Urinary bladder (tissue), 4 donors: ENCODE results near the gene OR1D2. TPM values are rescaled to one million over a fixed set of nuclear protein-coding genes. Genes with fewer than 3 reads are reported as not detected.
"Not testable (repeated sequence)": the region's sequence is repeated elsewhere in the genome, so short reads cannot be mapped to it uniquely, and the experiment has no call there.

ENCODE experiments used
- DNase-seq: peaks from one replicate; pipeline ENCODE4 v3.0.0-alpha.2; 2015; ENCODE audit errors: extremely low spot score
- H3K27ac ChIP-seq: one replicate; pipeline ENCODE4 v1.5.1; 2013; ENCODE audit warnings: low read depth, mild to moderate bottlenecking, moderate library complexity
- H3K36me3 ChIP-seq: one replicate; pipeline ENCODE4 v1.6.1; 2013; ENCODE audit warnings: mild to moderate bottlenecking, moderate library complexity; ENCODE audit not compliant: insufficient read depth
- H3K4me1 ChIP-seq: one replicate; pipeline ENCODE4 v1.6.1; 2013; ENCODE audit warnings: mild to moderate bottlenecking, moderate library complexity; ENCODE audit not compliant: insufficient read depth
- H3K4me3 ChIP-seq: one replicate; pipeline ENCODE4 v1.5.1; 2013; ENCODE audit warnings: low read depth, low read length
- WGBS: extraction: QIAGEN DNeasy Blood & Tissue Kit; methylation state at CpG from one replicate; pipeline ENCODE4 v1.1.7; 2013; 5-methylcytosine and 5-hydroxymethylcytosine counted together
- polyA plus RNA-seq: library from polyadenylated mRNA; stranded (reverse); fragments of 200-250 nt; gene quantifications from one replicate; pipeline ENCODE4 v1.2.3, GENCODE V29; 2013
- total RNA-seq: library from RNA; depleted of rRNA; stranded (reverse); fragments of >200 nt; gene quantifications from one replicate; pipeline ENCODE4 v1.2.3, GENCODE V29; 2014
- donor health status: healthy with polysubstance abuse.
- donor health status: healthy.

Gene OR1D2
- total RNA-seq (not detected), polyA plus RNA-seq (not detected)

GRCh38 chr17:3104322-3104721 lies at the start of gene OR1D2:
Gene OR1D2 (minus strand): TSS chr17:3104422. CDS start chr17:3092996, 11,426 bp downstream.
- no peak for DNase-seq
- no peaks in the 10 kb centered on the region for H3K4me1 ChIP-seq
- no peak within 1 kb of the TSS for H3K27ac ChIP-seq
- WGBS = 71% methylated on average over 3 of the region's 3 CpGs
- H3K36me3 ChIP-seq = no peaks in the 10 kb centered on the region
- no peak within 1 kb of the TSS for H3K4me3 ChIP-seq

- H3K4me3 ChIP-seq, H3K27ac ChIP-seq, H3K4me1 ChIP-seq, DNase-seq, H3K36me3 ChIP-seq: not testable (repeated sequence)
- 85% methylated on average over 3 of the region's 3 CpGs for WGBS
Measured at GRCh38 chr17:3137494-3137893, 33.3 kb upstream of the OR1D2 start.

GRCh38 chr17:3127451-3127850 lies 23.2 kb upstream of the OR1D2 start, which contains the start of gene OR1G1:
Gene OR1G1 (minus strand): TSS chr17:3127551. CDS start chr17:3127551, 0 bp downstream.
- Histone ChIP-seq H3K27ac (no peak within 1 kb of the TSS), H3K4me3 (no peak within 1 kb of the TSS), H3K4me1 (no peaks in the 10 kb centered on the region), H3K36me3 (no peaks in the 10 kb centered on the region)
- no peak for DNase-seq
- WGBS = 82% methylated on average over 2 of the region's 2 CpGs

GRCh38 chr17:3073850-3074249 lies 30.4 kb downstream of the OR1D2 start:
- not testable (repeated sequence) for DNase-seq, H3K4me1 ChIP-seq, H3K4me3 ChIP-seq, H3K27ac ChIP-seq, H3K36me3 ChIP-seq
- WGBS = 48% methylated on average over 4 of the region's 4 CpGs

- not testable (repeated sequence) for H3K27ac ChIP-seq, DNase-seq, H3K4me3 ChIP-seq, H3K4me1 ChIP-seq, H3K36me3 ChIP-seq
- no CpG with 5 or more reads among the region's 1 CpG for WGBS
Measured at GRCh38 chr17:3065192-3065591, 39.0 kb downstream of the OR1D2 start.

- H3K36me3 ChIP-seq, H3K4me3 ChIP-seq, H3K27ac ChIP-seq, H3K4me1 ChIP-seq, DNase-seq: not testable (repeated sequence)
- 79% methylated on average over 2 of the region's 2 CpGs for WGBS
Measured at GRCh38 chr17:3063507-3063906, 40.7 kb downstream of the OR1D2 start, which contains the start of gene OR1D5. Gene OR1D5 (minus strand): TSS chr17:3063607. CDS start chr17:3063607, 0 bp downstream.

- not testable (repeated sequence) for H3K27ac ChIP-seq, H3K4me1 ChIP-seq, DNase-seq, H3K4me3 ChIP-seq, H3K36me3 ChIP-seq
- WGBS = 81% methylated on average over 8 of the region's 8 CpGs
Measured at GRCh38 chr17:3062824-3063377, 41.3 kb downstream of the OR1D2 start.

GRCh38 chr17:3054868-3055267 lies 49.4 kb downstream of the OR1D2 start:
- H3K4me1 ChIP-seq, DNase-seq, H3K4me3 ChIP-seq, H3K36me3 ChIP-seq, H3K27ac ChIP-seq: not testable (repeated sequence)
- 92% methylated on average over 1 of the region's 2 CpGs for WGBS

- WGBS = 87% methylated on average over 8 of the region's 8 CpGs
- no peaks in the 10 kb centered on the region for H3K36me3 ChIP-seq
- H3K4me3 ChIP-seq = no peak overlapping the region
- DNase-seq = no peak
- H3K4me1 ChIP-seq = no peaks in the 10 kb centered on the region
- no peak overlapping the region for H3K27ac ChIP-seq
Measured at GRCh38 chr17:3049705-3050295, 54.4 kb downstream of the OR1D2 start.

- Histone ChIP-seq H3K27ac (no peak overlapping the region), H3K4me1 (no peaks in the 10 kb centered on the region), H3K4me3 (peak overlapping the region; percentile 38), H3K36me3 (no peaks in the 10 kb centered on the region)
- peak; percentile 94 for DNase-seq
- under 1% methylated on average over 50 of the region's 50 CpGs for WGBS
Measured at GRCh38 chr17:3048727-3049471, 55.3 kb downstream of the OR1D2 start.

- no peak overlapping the region for H3K4me3 ChIP-seq
- 78% methylated on average over 3 of the region's 3 CpGs for WGBS
Measured at GRCh38 chr17:3046753-3047152, 57.5 kb downstream of the OR1D2 start.

GRCh38 chr17:3043737-3044365 lies 60.4 kb downstream of the OR1D2 start:
- no peak for DNase-seq
- no peaks in the 10 kb centered on the region for H3K36me3 ChIP-seq
- WGBS = 64% methylated on average over 11 of the region's 11 CpGs

More at GRCh38 chr17:3046753-3047152, 57.5 kb downstream of the OR1D2 start:
- no peaks in the 10 kb centered on the region for H3K4me1 ChIP-seq
- H3K27ac ChIP-seq = no peak overlapping the region
- no peak for DNase-seq
- no peaks in the 10 kb centered on the region for H3K36me3 ChIP-seq

GRCh38 chr17:3040882-3041281 lies 63.3 kb downstream of the OR1D2 start:
- DNase-seq = no peak
- no peak overlapping the region for H3K4me3 ChIP-seq
- no peak overlapping the region for H3K27ac ChIP-seq
- no peaks in the 10 kb centered on the region for H3K36me3 ChIP-seq
- no peaks in the 10 kb centered on the region for H3K4me1 ChIP-seq
- 61% methylated on average over 5 of the region's 5 CpGs for WGBS

More at GRCh38 chr17:3043737-3044365, 60.4 kb downstream of the OR1D2 start:
- no peak overlapping the region for H3K4me3 ChIP-seq
- H3K27ac ChIP-seq = no peak overlapping the region
- no peaks in the 10 kb centered on the region for H3K4me1 ChIP-seq
